Middle frontal gyrus (tissue), 1 donor: ENCODE data around the gene SPSB4.

Source experiments
- DNase-seq: peaks from one replicate; pipeline ENCODE4 v3.0.0-alpha.2; 2015; ENCODE audit warnings: low spot score; ENCODE audit errors: extremely low spot score

SPSB4 gene

GRCh38 chr3:141150081-141150830 lies 99.1 kb downstream of the SPSB4 start:
- DNase-seq: no peak

- no peak for DNase-seq
Observed at GRCh38 chr3:141150931-141151330, 99.8 kb downstream of the SPSB4 start.

- DNase-seq: no peak
Observed at GRCh38 chr3:141151439-141151838, 100.3 kb downstream of the SPSB4 start.

GRCh38 chr3:141152130-141152529 lies 101.0 kb downstream of the SPSB4 start:
- no peak for DNase-seq

- DNase-seq: no peak
Observed at GRCh38 chr3:141152801-141153678, 101.9 kb downstream of the SPSB4 start.

GRCh38 chr3:141153679-141153966 lies 102.5 kb downstream of the SPSB4 start:
- DNase-seq: no peak

- no peak for DNase-seq
Observed at GRCh38 chr3:141164852-141165251, 113.7 kb downstream of the SPSB4 start.

GRCh38 chr3:141167681-141168080 lies 116.5 kb downstream of the SPSB4 start:
- no peak for DNase-seq

- DNase-seq: no peak
Observed at GRCh38 chr3:141170678-141171295, 119.6 kb downstream of the SPSB4 start.

- DNase-seq: no peak
Observed at GRCh38 chr3:141174674-141175073, 123.5 kb downstream of the SPSB4 start.

GRCh38 chr3:141176775-141177174 lies 125.6 kb downstream of the SPSB4 start:
- no peak for DNase-seq

GRCh38 chr3:141178026-141178425 lies 126.9 kb downstream of the SPSB4 start:
- no peak for DNase-seq

- DNase-seq: no peak
Observed at GRCh38 chr3:141178551-141178950, 127.4 kb downstream of the SPSB4 start.

GRCh38 chr3:141179983-141180382 lies 128.8 kb downstream of the SPSB4 start:
- no peak for DNase-seq

- DNase-seq: no peak
Observed at GRCh38 chr3:141181196-141181595, 130.0 kb downstream of the SPSB4 start.

- DNase-seq: no peak
Observed at GRCh38 chr3:141181819-141182218, 130.7 kb downstream of the SPSB4 start.

- DNase-seq: no peak
Observed at GRCh38 chr3:141183606-141184005, 132.5 kb downstream of the SPSB4 start.

GRCh38 chr3:141184430-141184829 lies 133.3 kb downstream of the SPSB4 start:
- DNase-seq: no peak

GRCh38 chr3:141191097-141191749 lies 140.1 kb downstream of the SPSB4 start:
- no peak for DNase-seq

GRCh38 chr3:141192345-141192744 lies 141.2 kb downstream of the SPSB4 start:
- peak; percentile 86 for DNase-seq

GRCh38 chr3:141193066-141193830 lies 142.1 kb downstream of the SPSB4 start:
- DNase-seq: no peak
